PC-3 (cell line): ENCODE measurements around the gene SLC22A2. TPM values are rescaled to one million over a fixed set of nuclear protein-coding genes. Genes with fewer than 3 reads are reported as not detected.

Source experiments
- ATAC-seq: fragments of 200-7000 bp; cut with Tn5 transposase; 2 replicates; pipeline ENCODE4 v1.9.1; 2020; ENCODE audit warnings: mild to moderate bottlenecking, moderate library complexity
- BruUV-seq: library from RNA; stranded (reverse); fragments of 400-500 nt; replicated peaks from 2 replicates; lab custom pipeline; 2021; lab: Mats Ljungman, UMichigan
- CTCF ChIA-PET: fragments of 300-600 bp; sonication (Branson Sonifier 250); formaldehyde crosslinking; loops from one replicate; lab custom pipeline; 2022; ENCODE audit warnings: antibody characterized with exemption; lab: Charles Lee
- POLR2A ChIA-PET: fragments of 300-600 bp; sonication (Branson Sonifier 250); formaldehyde crosslinking; loops from one replicate; lab custom pipeline; 2022; ENCODE audit warnings: antibody characterized with exemption; ENCODE audit not compliant: unreplicated experiment; lab: Charles Lee
- DNase-seq: peaks from one replicate; pipeline ENCODE4 v3.0.0-alpha.2; 2015
- H2AFZ ChIP-seq: fragments of 300-600 bp; sonication (generic); 2 replicates; pipeline ENCODE4 v1.6.0; 2016; ENCODE audit warnings: antibody characterized with exemption, low read length
- H3F3A ChIP-seq: fragments of 300-600 bp; sonication (generic); one replicate; pipeline ENCODE4 v1.6.0; 2017; ENCODE audit warnings: antibody characterized with exemption, low read length, control low read depth, mild to moderate bottlenecking; ENCODE audit not compliant: unreplicated experiment
- H3K27ac ChIP-seq: fragments of 300-600 bp; sonication (generic); 2 replicates; pipeline ENCODE4 v1.5.1; 2016; ENCODE audit warnings: mild to moderate bottlenecking, low read length
- H3K27me3 ChIP-seq: fragments of 300-600 bp; sonication (generic); 2 replicates; pipeline ENCODE4 v1.6.1; 2016; ENCODE audit warnings: low read length, mixed read lengths
- H3K36me3 ChIP-seq: fragments of 300-600 bp; sonication (generic); 2 replicates; pipeline ENCODE4 v1.6.1; 2016; ENCODE audit warnings: low read depth, mixed run types, low read length, mixed read lengths
- H3K4me1 ChIP-seq: fragments of 300-600 bp; sonication (generic); 2 replicates; pipeline ENCODE4 v1.5.1; 2016; ENCODE audit warnings: low read length; ENCODE audit not compliant: insufficient read depth
- H3K4me2 ChIP-seq: fragments of 300-600 bp; sonication (generic); 2 replicates; pipeline ENCODE4 v1.6.0; 2016; ENCODE audit warnings: low read length
- H3K4me3 ChIP-seq: fragments of 300-600 bp; sonication (generic); 2 replicates; pipeline ENCODE4 v1.5.1; 2016; ENCODE audit warnings: mild to moderate bottlenecking, low read length, mixed read lengths
- H3K79me2 ChIP-seq: fragments of 300-600 bp; sonication (generic); 2 replicates; pipeline ENCODE4 v1.6.1; 2017; ENCODE audit warnings: low read length, mixed read lengths
- H3K9ac ChIP-seq: fragments of 300-600 bp; sonication (generic); 2 replicates; pipeline ENCODE4 v1.6.0; 2016; ENCODE audit warnings: mild to moderate bottlenecking, low read length
- H3K9me2 ChIP-seq: fragments of 300-600 bp; sonication (generic); replicated peaks from 2 replicates; pipeline ENCODE4 v1.6.1; 2016; ENCODE audit warnings: mixed run types, low read length, mixed read lengths
- H3K9me3 ChIP-seq: fragments of 300-600 bp; sonication (generic); 2 replicates; pipeline ENCODE4 v1.6.1; 2016; ENCODE audit warnings: low read length, mixed read lengths
- H4K20me1 ChIP-seq: fragments of 300-600 bp; sonication (generic); 2 replicates; pipeline ENCODE4 v1.6.1; 2016; ENCODE audit warnings: low read length, mixed read lengths
- EZH2 ChIP-seq: fragments of 300-600 bp; sonication (generic); IDR thresholded peaks from one replicate; pipeline ENCODE4 v1.6.1; 2017; ENCODE audit warnings: antibody characterized with exemption, mild to moderate bottlenecking, low read length; ENCODE audit not compliant: unreplicated experiment
- EZH2phosphoT487 ChIP-seq: fragments of 300-600 bp; sonication (generic); IDR thresholded peaks from 2 replicates; pipeline ENCODE4 v1.6.1; 2018; ENCODE audit warnings: mild to moderate bottlenecking, antibody characterized with exemption, low read length, borderline replicate concordance
- intact Hi-C: fragments of 100-400 bp; cut with micrococcal nuclease; formaldehyde crosslinking; loops from 2 replicates; pipeline ENCODE4 v1.9.0; 2023
- total RNA-seq: library from RNA; depleted of rRNA; stranded (reverse); fragments of >200 nt; gene quantifications from 2 replicates; pipeline ENCODE4 v1.2.3, GENCODE V29; 2014
- TF ChIP-seq, protein P1 (sequence below): fragments of 300-600 bp; sonication (generic); conservative IDR thresholded peaks from 2 replicates; pipeline ENCODE4 v1.5.1; 2017; ENCODE audit warnings: antibody characterized with exemption, low read depth, mild to moderate bottlenecking, low read length

The SLC22A2 gene
- total RNA-seq, 1 experiment from 2014 or later, result not detected

DNA sequence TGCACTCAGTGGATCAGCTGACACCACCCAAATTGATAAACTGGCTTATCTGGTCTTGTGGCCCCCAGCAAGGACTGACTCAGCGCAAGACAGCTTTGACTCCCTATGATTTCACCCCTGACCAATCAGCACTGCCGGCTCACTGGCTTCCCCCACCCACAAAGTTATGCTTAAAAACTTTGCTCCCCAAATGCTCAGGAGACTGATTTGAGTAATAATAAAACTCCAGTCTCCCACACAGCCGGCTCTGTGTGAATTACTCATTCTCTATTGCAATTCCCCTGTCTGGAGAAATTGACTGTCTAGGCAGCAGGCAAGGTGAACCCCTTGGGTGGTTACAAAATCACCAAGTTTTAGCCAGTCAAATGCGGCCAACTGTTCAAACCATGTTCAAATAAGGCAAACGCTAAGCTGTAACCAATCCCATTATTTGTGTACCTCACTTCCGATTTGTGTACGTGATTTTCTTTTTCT lies 32.5 kb downstream of the SLC22A2 start:
- no peaks in the 10 kb centered on the region for H3K27me3 ChIP-seq
- ATAC-seq, result no peak
- TF ChIP-seq EZH2, result no peak
- TF ChIP-seq EZH2phosphoT487, result no peak
- TF ChIP-seq, protein P1, sequence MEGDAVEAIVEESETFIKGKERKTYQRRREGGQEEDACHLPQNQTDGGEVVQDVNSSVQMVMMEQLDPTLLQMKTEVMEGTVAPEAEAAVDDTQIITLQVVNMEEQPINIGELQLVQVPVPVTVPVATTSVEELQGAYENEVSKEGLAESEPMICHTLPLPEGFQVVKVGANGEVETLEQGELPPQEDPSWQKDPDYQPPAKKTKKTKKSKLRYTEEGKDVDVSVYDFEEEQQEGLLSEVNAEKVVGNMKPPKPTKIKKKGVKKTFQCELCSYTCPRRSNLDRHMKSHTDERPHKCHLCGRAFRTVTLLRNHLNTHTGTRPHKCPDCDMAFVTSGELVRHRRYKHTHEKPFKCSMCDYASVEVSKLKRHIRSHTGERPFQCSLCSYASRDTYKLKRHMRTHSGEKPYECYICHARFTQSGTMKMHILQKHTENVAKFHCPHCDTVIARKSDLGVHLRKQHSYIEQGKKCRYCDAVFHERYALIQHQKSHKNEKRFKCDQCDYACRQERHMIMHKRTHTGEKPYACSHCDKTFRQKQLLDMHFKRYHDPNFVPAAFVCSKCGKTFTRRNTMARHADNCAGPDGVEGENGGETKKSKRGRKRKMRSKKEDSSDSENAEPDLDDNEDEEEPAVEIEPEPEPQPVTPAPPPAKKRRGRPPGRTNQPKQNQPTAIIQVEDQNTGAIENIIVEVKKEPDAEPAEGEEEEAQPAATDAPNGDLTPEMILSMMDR, result no peak
- H3F3A ChIP-seq, result no peaks in the 10 kb centered on the region
- no peaks in the 10 kb centered on the region for H3K9me2 ChIP-seq
- H3K9ac ChIP-seq, result no peak overlapping the region
- no peaks in the 10 kb centered on the region for H3K9me3 ChIP-seq
- H3K27ac ChIP-seq, result no peak overlapping the region
- POLR2A ChIA-PET, result no interaction called here
- no peak overlapping the region for H3K4me3 ChIP-seq
- DNase-seq, result no peak
- no peaks in the 10 kb centered on the region for H3K36me3 ChIP-seq
- H2AFZ ChIP-seq, result no peak overlapping the region
- no peaks in the 10 kb centered on the region for H4K20me1 ChIP-seq
- intact Hi-C loops, result no loop called here
- BruUV-seq, result no TSS peak
- H3K4me1 ChIP-seq, result no peaks in the 10 kb centered on the region
- CTCF ChIA-PET, result no interaction called here
- no peak overlapping the region for H3K4me2 ChIP-seq
- H3K79me2 ChIP-seq, result no peaks in the 10 kb centered on the region

GRCh38 chr6:160224639-160225237 lies 33.9 kb downstream of the SLC22A2 start:
- no peaks in the 10 kb centered on the region for H3K27me3 ChIP-seq
- H3K79me2 ChIP-seq, result no peaks in the 10 kb centered on the region
- no peaks in the 10 kb centered on the region for H3K9me3 ChIP-seq
- POLR2A ChIA-PET, result interaction anchor here (0.6 kb wide), 1 partner anchor 97 kb away, joined by 3 read pairs; no protein-coding TSS in a partner anchor
- no peak overlapping the region for H2AFZ ChIP-seq
- intact Hi-C loops, result loop anchor here (5.0 kb wide), 1 partner anchor 233 kb away; no protein-coding TSS in a partner anchor
- no peaks in the 10 kb centered on the region for H3F3A ChIP-seq
- H3K4me2 ChIP-seq, result no peak overlapping the region
- H3K36me3 ChIP-seq, result no peaks in the 10 kb centered on the region
- H3K4me3 ChIP-seq, result no peak overlapping the region
- no peaks in the 10 kb centered on the region for H3K4me1 ChIP-seq
- BruUV-seq, result no TSS peak
- no peak for ATAC-seq
- no peak for DNase-seq
- no peak overlapping the region for H3K27ac ChIP-seq
- no peaks in the 10 kb centered on the region for H3K9me2 ChIP-seq
- CTCF ChIA-PET, result no interaction called here
- H4K20me1 ChIP-seq, result no peaks in the 10 kb centered on the region
- TF ChIP-seq EZH2phosphoT487 (no peak), EZH2 (no peak)
- TF ChIP-seq, protein P1, result no peak
- H3K9ac ChIP-seq, result no peak overlapping the region

DNA sequence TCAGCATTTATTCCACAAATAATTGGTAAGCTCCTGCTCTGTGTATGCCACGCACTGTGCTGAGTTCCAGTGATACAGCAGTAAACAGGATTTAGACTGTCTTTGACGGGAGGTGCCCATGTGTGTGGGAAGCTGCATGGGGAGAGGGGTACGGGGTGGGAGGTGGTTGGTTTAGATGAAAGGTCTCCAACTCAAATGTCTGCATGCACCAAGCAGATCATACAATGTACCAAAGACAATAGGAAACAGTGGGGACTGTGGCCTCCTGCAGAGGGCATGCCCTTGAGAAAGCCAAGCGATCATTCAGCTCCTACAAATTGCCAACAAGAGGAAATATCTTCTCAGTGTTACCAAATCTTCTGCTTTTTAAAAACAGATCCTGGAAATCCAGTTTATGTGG lies 36.1 kb downstream of the SLC22A2 start:
- Histone ChIP-seq H3K27me3 (no peaks in the 10 kb centered on the region), H3K4me3 (no peak overlapping the region), H3K36me3 (no peaks in the 10 kb centered on the region), H4K20me1 (no peaks in the 10 kb centered on the region), H3K9me3 (no peaks in the 10 kb centered on the region), H3F3A (no peaks in the 10 kb centered on the region), H2AFZ (no peak overlapping the region), H3K79me2 (no peaks in the 10 kb centered on the region), H3K4me1 (no peaks in the 10 kb centered on the region), H3K4me2 (no peak overlapping the region), H3K27ac (no peak overlapping the region), H3K9ac (no peak overlapping the region), H3K9me2 (no peaks in the 10 kb centered on the region)
- ChIA-PET POLR2A (no interaction called here), CTCF (no interaction called here)
- no TSS peak for BruUV-seq
- intact Hi-C loops, result loop anchor here (5.0 kb wide), 1 partner anchor 235 kb away; no protein-coding TSS in a partner anchor
- TF ChIP-seq EZH2phosphoT487 (no peak), EZH2 (no peak)
- TF ChIP-seq, protein P1, result no peak
- ATAC-seq, result no peak
- no peak for DNase-seq
